Parathyroid adenoma (tissue), 2 donors: Measurements from ENCODE around the gene ZFHX3.
A peak's percentile ranks its signal among the peaks of the same experiment; 100 is the strongest.

Source experiments
- H2AFZ ChIP-seq: fragments of 300-600 bp; sonication (generic); one replicate; pipeline ENCODE4 v1.7.0; 2017; ENCODE audit warnings: antibody characterized with exemption, mild to moderate bottlenecking
- H3K27ac ChIP-seq: fragments of 300-600 bp; sonication (generic); one replicate; pipeline ENCODE4 v1.7.0; 2017
- H3K27me3 ChIP-seq: fragments of 300-600 bp; sonication (generic); one replicate; pipeline ENCODE4 v1.7.0; 2017; ENCODE audit warnings: low read length; ENCODE audit not compliant: control insufficient read depth, insufficient read depth
- H3K36me3 ChIP-seq: fragments of 300-600 bp; sonication (generic); one replicate; pipeline ENCODE4 v1.7.0; 2017; ENCODE audit warnings: low read length; ENCODE audit not compliant: control insufficient read depth, insufficient read depth
- H3K4me1 ChIP-seq: fragments of 300-600 bp; sonication (generic); one replicate; pipeline ENCODE4 v1.7.0; 2017; ENCODE audit warnings: control low read depth
- H3K4me2 ChIP-seq: fragments of 300-600 bp; sonication (generic); one replicate; pipeline ENCODE4 v1.7.0; 2017; ENCODE audit warnings: low read length
- H3K4me3 ChIP-seq: fragments of 300-600 bp; sonication (generic); one replicate; pipeline ENCODE4 v1.7.0; 2017; ENCODE audit warnings: low read depth, low read length
- H3K79me2 ChIP-seq: fragments of 300-600 bp; sonication (generic); one replicate; pipeline ENCODE4 v1.7.0; 2017; ENCODE audit warnings: control low read depth
- H3K9ac ChIP-seq: fragments of 300-600 bp; sonication (generic); one replicate; pipeline ENCODE4 v1.7.0; 2017; ENCODE audit warnings: mild to moderate bottlenecking
- H3K9me3 ChIP-seq: fragments of 300-600 bp; sonication (generic); one replicate; pipeline ENCODE4 v1.7.0; 2017; ENCODE audit warnings: low read length; ENCODE audit not compliant: control insufficient read depth
- CTCF ChIP-seq: fragments of 300-600 bp; sonication (generic); IDR thresholded peaks from one replicate; pipeline ENCODE4 v1.7.0; 2017; ENCODE audit warnings: antibody characterized with exemption, mild to moderate bottlenecking
- donor health status: primary hyperparathyroidism.

The ZFHX3 gene

DNA sequence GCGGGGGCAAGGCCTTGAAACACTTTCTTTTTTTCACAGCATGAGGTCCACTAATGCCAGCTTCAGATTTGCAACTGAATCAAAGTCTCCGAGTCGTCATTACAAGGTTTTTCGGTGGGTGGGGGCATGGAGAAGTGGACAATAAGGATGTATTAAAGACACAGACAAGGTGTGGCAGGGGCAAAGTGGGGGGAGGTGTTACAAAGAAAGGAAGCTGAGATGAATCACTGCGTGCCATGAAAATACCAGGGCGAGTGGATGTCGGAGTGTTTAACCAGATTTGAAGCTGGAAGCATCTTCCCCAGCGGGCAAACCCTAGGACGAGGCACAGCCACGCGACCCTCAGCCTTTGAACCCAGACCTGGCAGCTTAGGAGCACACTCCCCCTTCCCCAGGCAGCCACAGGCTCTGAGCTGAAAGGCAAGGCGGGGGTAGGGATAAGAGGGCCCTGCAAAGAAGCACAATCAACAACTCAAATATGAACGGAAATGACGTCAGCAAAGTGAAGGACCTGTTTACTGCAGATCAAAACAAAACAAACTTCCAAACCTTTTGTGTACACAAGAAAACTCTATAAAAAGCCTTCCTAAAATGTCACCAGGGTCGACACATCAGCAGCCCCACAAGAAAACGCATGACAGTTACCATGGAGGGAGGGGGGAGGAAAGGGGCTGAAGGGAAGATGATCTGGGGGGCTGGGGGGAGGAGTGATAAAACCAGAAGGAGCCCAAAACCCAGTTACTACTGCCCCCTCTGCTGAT, 5.6 kb upstream of the ZFHX3 start:
- Histone ChIP-seq H3K4me2 (no peak overlapping the region), H3K9ac (no peak overlapping the region), H3K4me3 (no peak overlapping the region), H3K79me2 (peaks cover 2% of the 10 kb centered on the region), H3K36me3 (no peaks in the 10 kb centered on the region), H3K27ac (peak overlapping the region; percentile 91), H3K9me3 (no peaks in the 10 kb centered on the region), H2AFZ (peak overlapping the region; percentile 68), H3K27me3 (no peaks in the 10 kb centered on the region), H3K4me1 (peaks cover 53% of the 10 kb centered on the region)
- TF ChIP-seq CTCF = no peak

DNA sequence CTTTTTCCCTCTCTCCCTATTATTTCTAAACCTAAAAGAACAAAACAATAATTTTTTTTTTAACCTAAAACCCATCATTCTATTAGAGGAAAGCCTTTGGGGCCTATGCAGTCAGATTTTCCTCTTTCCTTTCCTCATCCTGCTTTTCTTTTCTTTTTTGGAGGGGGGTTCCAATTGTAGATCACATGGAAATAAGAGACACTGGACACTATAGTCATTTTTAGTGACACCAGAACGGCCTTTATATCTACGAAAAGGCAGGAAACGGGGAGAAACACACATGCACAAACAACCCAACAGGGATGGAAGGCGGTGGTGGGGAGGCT, 5.1 kb upstream of the ZFHX3 start:
- peaks cover 54% of the 10 kb centered on the region for H3K4me1 ChIP-seq
- H2AFZ ChIP-seq = no peak overlapping the region
- H3K9me3 ChIP-seq = no peaks in the 10 kb centered on the region
- H3K4me2 ChIP-seq = no peak overlapping the region
- TF ChIP-seq CTCF = no peak
- H3K27me3 ChIP-seq = no peaks in the 10 kb centered on the region
- no peak overlapping the region for H3K9ac ChIP-seq
- H3K36me3 ChIP-seq = no peaks in the 10 kb centered on the region
- no peak overlapping the region for H3K4me3 ChIP-seq
- peaks cover 2% of the 10 kb centered on the region for H3K79me2 ChIP-seq
- peak overlapping the region; percentile 91 for H3K27ac ChIP-seq

DNA sequence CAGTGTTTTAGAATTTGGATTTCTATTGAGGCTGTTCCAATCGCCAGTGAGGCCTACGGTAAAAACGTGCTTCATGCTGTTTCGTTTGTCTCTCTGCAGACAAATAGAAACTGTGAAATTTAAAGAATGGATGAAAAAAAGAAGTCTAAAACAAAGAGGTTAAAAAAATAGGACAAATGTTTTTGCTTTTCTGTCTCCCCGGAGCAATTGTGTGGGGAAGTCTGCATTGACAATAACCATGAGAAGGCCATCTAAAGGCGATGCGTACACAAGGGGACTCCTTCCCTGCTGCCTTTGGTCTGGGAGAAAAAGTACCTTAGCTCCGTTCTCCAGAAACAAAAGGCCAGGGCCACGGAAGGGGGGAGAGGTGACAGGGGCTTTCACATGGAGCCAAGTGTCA, 4.6 kb upstream of the ZFHX3 start:
- Histone ChIP-seq H2AFZ (no peak overlapping the region), H3K4me1 (peaks cover 54% of the 10 kb centered on the region), H3K9me3 (no peaks in the 10 kb centered on the region), H3K9ac (no peak overlapping the region), H3K27ac (peak overlapping the region; percentile 91), H3K36me3 (no peaks in the 10 kb centered on the region), H3K27me3 (no peaks in the 10 kb centered on the region), H3K4me2 (no peak overlapping the region), H3K79me2 (peaks cover 2% of the 10 kb centered on the region), H3K4me3 (no peak overlapping the region)
- TF ChIP-seq CTCF = no peak

DNA sequence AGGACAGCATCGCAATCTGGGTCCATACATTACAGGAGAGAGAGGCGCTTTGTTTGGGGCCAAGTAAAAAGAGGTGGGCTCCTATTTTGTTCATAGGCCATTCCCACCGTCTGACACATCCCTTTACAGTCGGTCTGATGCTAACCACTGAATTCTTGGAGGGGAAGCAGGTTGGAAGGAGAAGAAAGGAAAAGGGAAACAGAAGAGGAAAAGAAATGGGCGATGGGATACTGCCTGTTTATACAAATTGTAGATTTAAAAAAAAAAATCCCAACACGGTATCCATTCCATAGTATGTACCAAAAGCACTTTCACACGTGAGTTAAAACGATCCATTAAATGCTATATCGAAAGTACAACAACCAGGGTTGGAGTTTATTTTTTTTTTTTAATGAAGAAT, 4.0 kb upstream of the ZFHX3 start:
- no peaks in the 10 kb centered on the region for H3K27me3 ChIP-seq
- H3K9ac ChIP-seq = no peak overlapping the region

More for the DNA sequence above, 4.0 kb upstream of the ZFHX3 start:
- Histone ChIP-seq H2AFZ (no peak overlapping the region), H3K79me2 (peaks cover 2% of the 10 kb centered on the region), H3K4me3 (no peak overlapping the region), H3K4me2 (no peak overlapping the region), H3K4me1 (peaks cover 58% of the 10 kb centered on the region), H3K27ac (peak overlapping the region; percentile 96), H3K36me3 (no peaks in the 10 kb centered on the region), H3K9me3 (no peaks in the 10 kb centered on the region)
- no peak for TF ChIP-seq CTCF
